Natural killer cell treated with Interleukin-12 subunit alpha and Interleukin-12 subunit beta and Interleukin-15 and Interleukin-18, amount 100 ng/mL, for 72 hours (primary cell): ENCODE results near the gene CDH20. TPM values are rescaled to one million over a fixed set of nuclear protein-coding genes. Genes with fewer than 3 reads are reported as not detected.

Experiments
- ATAC-seq, 2 donors: fragments of 150-1000 bp; cut with Tn5 transposase in 1 of 2; sonication (Bioruptor Pico), chemical (Tn5 transposase) in 1 of 2; 2 replicates each; pipeline ENCODE4 v1.10.0; 2021
- DNase-seq: peaks from one replicate; pipeline ENCODE4 v3.0.0; 2022; ENCODE audit warnings: low spot score
- H3K27ac Mint-ChIP-seq, 2 donors: 1 replicate in 1 of 2; 2 replicates in 1 of 2; pipeline ENCODE4 v1.8.0; 2022; ENCODE audit warnings: mixed read lengths in 2 of 2, mild to moderate bottlenecking in 1 of 2, moderate library complexity in 1 of 2
- H3K27me3 Mint-ChIP-seq, 2 donors: 1 replicate in 1 of 2; 2 replicates in 1 of 2; pipeline ENCODE4 v1.8.0; 2022; ENCODE audit warnings: mixed read lengths in 2 of 2
- H3K36me3 Mint-ChIP-seq: one replicate; pipeline ENCODE4 v1.8.0; 2022; ENCODE audit warnings: mixed read lengths
- H3K4me1 Mint-ChIP-seq, 2 donors: 1 replicate in 1 of 2; 2 replicates in 1 of 2; pipeline ENCODE4 v1.8.0; 2022; ENCODE audit warnings: low read depth in 2 of 2, mixed read lengths in 2 of 2, mild to moderate bottlenecking in 1 of 2
- H3K4me3 Mint-ChIP-seq: one replicate; pipeline ENCODE4 v1.8.0; 2022; ENCODE audit warnings: mixed read lengths
- H3K9me3 Mint-ChIP-seq: 2 replicates; pipeline ENCODE4 v1.8.0; 2022; ENCODE audit warnings: mixed read lengths
- total RNA-seq, 2 donors: library from RNA; stranded (reverse); gene quantifications; one replicate each; pipeline ENCODE4 v1.2.3, GENCODE V29; 2022

Gene CDH20
- under 1 TPM in 1 of 2 donors, not detected in 1; 0.10 TPM for total RNA-seq

GRCh38 chr18:61333271-61333745, at the start of gene CDH20:
TSS of gene CDH20 (plus strand) at chr18:61333430.
- H3K4me1 Mint-ChIP-seq: no peaks in the 10 kb centered on the region
- H3K27me3 Mint-ChIP-seq: peaks cover 20 to 26% of the 10 kb centered on the region in 2 donors
- ATAC-seq (no peak), DNase-seq (no peak)
- H3K36me3 Mint-ChIP-seq: peaks cover 5% of the 10 kb centered on the region
- H3K9me3 Mint-ChIP-seq: no peaks in the 10 kb centered on the region
- no peak within 1 kb of the TSS for H3K27ac Mint-ChIP-seq
- no peak within 1 kb of the TSS for H3K4me3 Mint-ChIP-seq

GRCh38 chr18:61284039-61284438, 49.2 kb upstream of the CDH20 start:
- Mint-ChIP-seq H3K27ac (no peak overlapping the region), H3K9me3 (peaks cover 4% of the 10 kb centered on the region), H3K27me3 (no peaks in the 10 kb centered on the region), H3K4me3 (no peak overlapping the region), H3K4me1 (no peaks in the 10 kb centered on the region), H3K36me3 (no peaks in the 10 kb centered on the region)
- no peak for DNase-seq
- no peak for ATAC-seq

GRCh38 chr18:61285777-61286176, 47.5 kb upstream of the CDH20 start:
- no peak overlapping the region for H3K27ac Mint-ChIP-seq
- H3K36me3 Mint-ChIP-seq: no peaks in the 10 kb centered on the region
- H3K9me3 Mint-ChIP-seq: no peaks in the 10 kb centered on the region

GRCh38 chr18:61286867-61287266, 46.4 kb upstream of the CDH20 start:
- Mint-ChIP-seq H3K27ac (no peak overlapping the region), H3K9me3 (no peaks in the 10 kb centered on the region), H3K4me3 (no peak overlapping the region), H3K27me3 (no peaks in the 10 kb centered on the region), H3K36me3 (no peaks in the 10 kb centered on the region), H3K4me1 (no peaks in the 10 kb centered on the region)
- DNase-seq (no peak), ATAC-seq (no peak)

More at GRCh38 chr18:61285777-61286176, 47.5 kb upstream of the CDH20 start:
- H3K4me3 Mint-ChIP-seq: no peak overlapping the region
- DNase-seq (no peak), ATAC-seq (no peak)
- H3K4me1 Mint-ChIP-seq: no peaks in the 10 kb centered on the region
- no peaks in the 10 kb centered on the region for H3K27me3 Mint-ChIP-seq

DNA sequence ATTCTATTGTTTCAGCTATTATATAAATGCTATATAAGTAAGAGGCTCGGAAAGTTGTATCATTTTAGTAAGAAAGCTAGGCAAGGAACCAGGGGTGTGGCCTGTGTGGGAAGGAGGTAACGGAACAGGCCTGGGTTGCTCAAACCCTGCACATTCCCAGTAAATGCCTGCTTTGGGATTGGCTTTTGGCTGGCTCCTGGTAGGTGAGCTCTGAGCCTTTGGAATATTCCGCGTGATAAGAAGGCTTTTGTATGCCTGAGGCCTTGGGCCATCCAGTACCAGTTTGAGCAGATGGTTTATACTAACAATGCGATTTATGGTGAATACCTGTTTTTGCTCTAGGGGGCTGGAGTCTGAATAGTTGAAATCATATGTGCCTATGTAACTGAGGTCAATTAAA, 42.6 kb upstream of the CDH20 start:
- Mint-ChIP-seq H3K4me1 (no peaks in the 10 kb centered on the region), H3K9me3 (no peaks in the 10 kb centered on the region), H3K4me3 (no peak overlapping the region), H3K36me3 (no peaks in the 10 kb centered on the region), H3K27me3 (no peaks in the 10 kb centered on the region), H3K27ac (no peak overlapping the region)
- DNase-seq (no peak), ATAC-seq (no peak)

DNA sequence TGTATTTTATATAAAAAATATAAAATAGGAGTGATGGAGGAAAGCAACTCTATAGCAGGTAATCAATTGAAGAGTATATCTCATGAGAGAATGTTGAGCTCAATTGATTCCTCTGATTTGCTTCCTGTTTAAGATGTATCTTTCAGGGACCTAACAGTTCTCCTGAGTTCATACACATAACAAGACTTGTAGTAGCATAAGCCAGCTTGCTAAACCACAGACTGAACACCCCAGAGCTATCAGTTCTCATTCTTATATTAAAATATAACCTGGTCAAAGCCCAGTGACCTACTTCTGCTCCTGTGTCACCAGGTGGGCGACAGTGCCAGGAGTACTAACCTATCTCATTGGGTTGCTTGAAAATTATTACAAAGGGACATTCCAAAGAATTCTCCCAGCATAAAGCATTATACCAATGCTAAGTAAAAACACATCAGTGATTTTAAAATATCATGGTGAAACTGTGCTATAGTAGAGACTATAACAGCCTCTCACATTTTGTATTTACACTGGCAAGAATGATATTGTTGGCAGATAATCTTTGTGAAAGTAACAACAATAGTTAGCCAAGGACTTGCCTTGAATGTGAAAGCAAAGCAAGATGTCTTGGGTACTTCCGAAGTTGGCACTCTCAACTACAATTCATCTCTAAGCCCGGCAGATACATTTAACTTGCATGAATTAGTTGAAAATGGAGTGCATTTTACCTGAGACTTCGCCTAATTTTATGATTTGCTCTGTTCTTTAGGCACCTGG, 40.8 kb upstream of the CDH20 start:
- ATAC-seq (no peak), DNase-seq (no peak)
- Mint-ChIP-seq H3K4me1 (no peaks in the 10 kb centered on the region), H3K4me3 (no peak overlapping the region), H3K9me3 (peaks cover 7% of the 10 kb centered on the region), H3K27me3 (no peaks in the 10 kb centered on the region), H3K36me3 (no peaks in the 10 kb centered on the region), H3K27ac (no peak overlapping the region)

DNA sequence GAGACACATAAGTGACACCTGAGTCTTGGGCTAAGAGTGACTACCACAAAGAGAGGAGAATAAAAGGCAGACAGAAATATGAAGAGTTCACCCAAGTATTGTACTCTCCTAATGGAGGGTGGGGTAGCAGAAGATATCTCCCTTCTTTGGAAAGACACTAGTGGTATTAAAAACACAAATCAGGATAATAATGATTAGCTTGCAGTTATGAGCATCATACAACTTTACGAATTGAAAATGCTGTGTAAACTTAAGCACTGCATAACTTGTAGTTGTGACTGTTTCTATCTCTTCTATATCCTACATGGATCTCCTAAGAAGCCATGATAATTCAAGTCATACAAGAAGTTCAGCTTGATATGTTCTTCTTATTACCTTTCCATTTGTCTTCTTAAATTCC, 38.1 kb upstream of the CDH20 start:
- no peak for DNase-seq
- ATAC-seq: no peak
- Mint-ChIP-seq H3K4me1 (no peaks in the 10 kb centered on the region), H3K4me3 (no peak overlapping the region), H3K27me3 (no peaks in the 10 kb centered on the region), H3K27ac (no peak overlapping the region), H3K36me3 (no peaks in the 10 kb centered on the region), H3K9me3 (peaks cover 12% of the 10 kb centered on the region)

DNA sequence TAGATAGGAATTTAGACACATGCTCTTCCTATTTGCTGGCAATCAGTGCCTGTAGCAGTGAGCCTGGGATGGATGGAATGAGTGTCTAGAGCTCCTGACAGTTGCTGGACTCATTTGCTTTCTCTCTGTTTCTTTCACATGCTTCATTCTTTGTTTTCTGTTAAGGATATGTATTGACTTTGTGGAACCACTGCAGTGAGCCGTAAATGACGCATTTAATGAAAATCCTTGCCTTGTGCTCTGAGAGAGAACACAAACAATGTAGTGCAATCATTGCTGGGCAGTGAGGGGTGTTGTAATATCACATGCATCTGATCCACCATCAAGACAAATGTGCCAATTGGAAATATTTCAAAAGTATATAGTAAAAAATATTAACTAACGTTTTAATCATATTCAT, 25.2 kb upstream of the CDH20 start:
- H3K36me3 Mint-ChIP-seq: no peaks in the 10 kb centered on the region
- no peak overlapping the region for H3K27ac Mint-ChIP-seq
- no peak for ATAC-seq
- no peak overlapping the region for H3K4me3 Mint-ChIP-seq
- no peaks in the 10 kb centered on the region for H3K4me1 Mint-ChIP-seq
- no peaks in the 10 kb centered on the region for H3K27me3 Mint-ChIP-seq
- H3K9me3 Mint-ChIP-seq: peaks cover 3% of the 10 kb centered on the region
- DNase-seq: no peak

GRCh38 chr18:61308795-61309393, 24.3 kb upstream of the CDH20 start:
- Mint-ChIP-seq H3K9me3 (peaks cover 3% of the 10 kb centered on the region), H3K27me3 (no peaks in the 10 kb centered on the region), H3K4me1 (no peaks in the 10 kb centered on the region), H3K27ac (no peak overlapping the region), H3K4me3 (no peak overlapping the region), H3K36me3 (no peaks in the 10 kb centered on the region)
- no peak for DNase-seq
- no peak for ATAC-seq

DNA sequence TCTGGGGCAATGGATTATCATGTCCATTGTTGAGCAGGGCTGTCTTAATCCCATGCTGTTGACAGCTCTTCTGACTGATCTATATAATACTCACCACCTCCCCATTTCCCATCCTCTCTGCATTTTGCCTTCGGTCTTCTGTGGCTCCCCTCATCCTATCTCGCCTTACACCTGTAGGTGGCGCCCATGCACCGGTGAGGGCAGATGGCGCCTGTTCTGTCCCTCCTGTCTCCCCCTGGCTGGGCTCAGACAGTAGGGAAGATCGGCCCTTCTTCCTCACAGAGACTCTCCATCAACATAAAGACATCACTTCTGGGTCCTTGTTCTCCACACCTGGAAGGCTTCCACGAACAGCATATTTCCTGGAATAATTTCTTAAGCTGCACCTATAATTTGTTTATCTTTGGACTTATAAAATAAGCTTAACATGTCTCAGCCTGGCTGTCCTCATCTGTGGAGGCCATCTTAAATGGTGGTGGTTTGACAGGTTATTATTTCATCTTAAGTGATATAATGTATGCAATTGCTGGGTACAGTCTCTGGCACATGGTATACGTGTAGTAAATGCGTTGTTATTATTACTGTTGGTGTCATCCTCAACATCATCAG, 10.9 kb upstream of the CDH20 start:
- peaks cover 8% of the 10 kb centered on the region for H3K9me3 Mint-ChIP-seq
- ATAC-seq (peak; percentile 46 to 65), DNase-seq (no peak)
- no peaks in the 10 kb centered on the region for H3K4me1 Mint-ChIP-seq
- no peak overlapping the region for H3K4me3 Mint-ChIP-seq
- H3K27me3 Mint-ChIP-seq: no peaks in the 10 kb centered on the region
- no peaks in the 10 kb centered on the region for H3K36me3 Mint-ChIP-seq
- H3K27ac Mint-ChIP-seq: no peak overlapping the region

DNA sequence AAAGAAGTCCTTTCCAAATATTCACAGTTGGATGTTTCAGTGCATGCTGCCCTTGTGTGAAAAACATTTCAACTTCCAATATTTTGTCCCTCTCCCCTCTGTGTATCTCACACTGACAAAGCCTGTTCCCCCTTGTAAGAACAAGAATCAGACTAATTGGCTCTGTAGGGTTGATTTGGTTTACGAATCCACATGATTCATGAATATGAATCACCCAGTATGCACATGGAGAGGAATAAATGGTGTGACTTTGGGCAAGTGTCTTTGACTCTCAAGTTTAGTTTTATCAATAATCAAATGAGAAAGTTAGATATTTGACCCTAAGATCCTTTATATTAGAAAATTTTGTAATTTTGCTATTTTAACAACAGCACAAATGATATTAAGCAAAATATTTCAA, 9.3 kb upstream of the CDH20 start:
- no peak for DNase-seq
- no peaks in the 10 kb centered on the region for H3K9me3 Mint-ChIP-seq
- no peak overlapping the region for H3K4me3 Mint-ChIP-seq
- H3K36me3 Mint-ChIP-seq: no peaks in the 10 kb centered on the region
- no peak for ATAC-seq
- no peaks in the 10 kb centered on the region for H3K27me3 Mint-ChIP-seq
- H3K27ac Mint-ChIP-seq: no peak overlapping the region
- no peaks in the 10 kb centered on the region for H3K4me1 Mint-ChIP-seq

DNA sequence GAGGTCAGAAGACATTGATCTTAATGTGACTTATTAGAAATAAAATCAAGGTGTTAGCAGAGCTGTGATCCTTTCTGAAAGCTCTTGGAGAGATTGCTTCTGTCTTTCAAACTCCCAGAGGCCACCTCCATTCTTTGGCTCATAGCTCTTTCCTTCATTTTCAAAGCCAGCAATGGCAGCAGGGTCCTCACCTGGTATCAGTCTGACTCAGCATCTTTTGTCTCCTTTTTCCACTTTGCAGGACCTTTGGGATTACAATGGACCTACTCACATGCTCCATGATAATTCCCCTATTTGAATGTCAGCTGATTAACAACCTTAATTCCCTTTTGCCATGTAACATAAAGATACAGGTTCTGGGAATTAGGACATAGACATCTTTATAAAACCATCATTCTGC, 6.8 kb upstream of the CDH20 start:
- DNase-seq: no peak
- H3K36me3 Mint-ChIP-seq: no peaks in the 10 kb centered on the region

GRCh38 chr18:61329398-61329797, 3.8 kb upstream of the CDH20 start:
- Mint-ChIP-seq H3K27me3 (peaks cover 8 to 12% of the 10 kb centered on the region in 2 donors), H3K27ac (no peak overlapping the region), H3K36me3 (peaks cover 5% of the 10 kb centered on the region), H3K4me3 (no peak overlapping the region), H3K9me3 (no peaks in the 10 kb centered on the region), H3K4me1 (no peaks in the 10 kb centered on the region)
- ATAC-seq: no peak
- no peak for DNase-seq

More for the DNA sequence above, 6.8 kb upstream of the CDH20 start:
- no peaks in the 10 kb centered on the region for H3K4me1 Mint-ChIP-seq
- no peaks in the 10 kb centered on the region for H3K9me3 Mint-ChIP-seq
- H3K27me3 Mint-ChIP-seq: no peaks in the 10 kb centered on the region
- no peak overlapping the region for H3K4me3 Mint-ChIP-seq
- H3K27ac Mint-ChIP-seq: no peak overlapping the region
- no peak for ATAC-seq

DNA sequence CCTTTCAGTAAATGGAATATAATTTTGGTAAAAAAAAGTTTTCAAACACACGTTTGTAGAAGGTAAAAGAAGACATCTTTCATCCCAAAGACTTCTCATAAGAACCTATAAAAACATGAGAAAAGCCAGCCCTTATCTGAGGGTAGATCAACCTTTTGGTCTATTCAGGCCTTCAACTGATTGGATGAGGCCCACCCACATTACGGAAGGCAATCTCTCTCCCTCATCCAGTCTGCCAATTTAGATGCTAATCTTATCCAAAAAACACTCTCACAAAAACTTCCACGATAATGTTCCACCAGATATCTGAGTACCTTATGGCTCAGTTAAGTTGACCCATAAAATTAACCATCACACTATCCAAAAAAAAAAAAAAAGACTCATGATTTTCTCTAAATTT, 2.2 kb upstream of the CDH20 start:
- DNase-seq (no peak), ATAC-seq (no peak)
- Mint-ChIP-seq H3K27ac (no peak overlapping the region), H3K27me3 (peaks cover 15 to 22% of the 10 kb centered on the region in 2 donors), H3K36me3 (peaks cover 5% of the 10 kb centered on the region), H3K4me3 (no peak overlapping the region), H3K4me1 (no peaks in the 10 kb centered on the region), H3K9me3 (no peaks in the 10 kb centered on the region)
